OCI-LY3 (cell line): ENCODE data around the gene RAD18.

Experiments
- CTCF ChIP-seq: fragments of 200-600, 300-600 bp; sonication (generic); IDR thresholded peaks from 2 replicates; pipeline ENCODE4 v1.5.1; 2014; ENCODE audit warnings: antibody characterized with exemption, low read length, low read depth
- EZH2phosphoT487 ChIP-seq: fragments of 200-600 bp; shearing (Covaris generic); IDR thresholded peaks from 2 replicates; pipeline ENCODE4 v1.6.1; 2018; ENCODE audit warnings: antibody characterized with exemption, mixed run types, low read depth

- TF ChIP-seq EZH2phosphoT487 (no peak), CTCF (peak; percentile 92)
Measured at GRCh38 chr3:8987645-8988383, 24.5 kb upstream of the RAD18 start.
